Measurements from ENCODE around the gene CCL25. TPM values are rescaled to one million over a fixed set of nuclear protein-coding genes. Genes with fewer than 3 reads are reported as not detected.

CCL25 gene
- total and polyA plus RNA-seq, 9 of the 15 experiments (the other 6 are each of a cell fraction or from before 2014, with no cell fraction given), result 0.15 TPM; not detected in 8

DNA sequence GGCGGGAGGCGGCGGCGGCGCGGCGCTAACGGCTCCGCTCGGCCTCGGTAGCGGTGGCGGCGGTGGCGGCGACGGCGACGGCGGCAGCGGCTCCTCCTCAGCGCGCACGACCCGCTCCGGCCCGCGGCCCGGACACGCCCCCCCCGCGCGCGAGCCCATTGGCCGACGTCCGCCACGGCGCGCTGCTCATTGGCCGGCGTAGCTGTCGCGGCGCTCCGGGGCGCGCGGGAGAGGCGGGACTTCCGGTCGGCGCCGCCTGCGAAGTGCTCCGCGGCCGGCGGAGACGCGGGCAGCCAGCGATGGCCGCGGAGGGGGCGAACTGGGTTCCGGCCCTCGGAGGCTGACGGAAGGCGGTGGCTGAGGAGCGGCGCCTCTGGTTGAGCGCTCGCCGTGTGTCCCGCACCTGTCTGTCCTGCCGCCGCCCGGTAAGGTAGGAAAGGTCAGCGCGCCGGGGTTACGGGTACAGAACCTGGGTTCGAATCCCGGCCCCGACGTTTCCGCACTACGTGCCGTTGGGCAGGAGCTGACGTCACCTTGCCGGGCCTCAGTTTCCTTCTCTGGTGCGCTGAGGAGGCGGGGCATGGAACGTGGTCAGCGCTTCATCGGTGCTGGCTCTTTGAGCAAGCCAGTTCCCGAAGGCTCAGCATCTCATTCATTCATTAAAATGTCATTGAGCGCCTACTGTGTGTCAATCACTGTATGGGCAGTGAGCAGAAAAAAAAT, 46.9 kb upstream of the CCL25 start, which contains the start of gene ELAVL1 (continued):
- peak; percentile 11 for TF ChIP-seq PHF20 (IDR thresholded peaks at IDR 0.05; ENCODE audit: partially characterized antibody)
- peak; percentile 84 for TF ChIP-seq MTA3 (IDR thresholded peaks at IDR 0.05; ENCODE audit: borderline replicate concordance)
- TF ChIP-seq ZNF165 (CRISPR knock-in tag; IDR thresholded peaks at IDR 0.05; ENCODE audit: borderline replicate concordance), result no peak
- 0 out of 2 replicates have a peak, but pooled peaks have one; percentile 12 for TF ChIP-seq ETS1 (conservative IDR thresholded peaks at IDR 0.05; ENCODE audit: control insufficient read depth, low read depth, low read length)
- TF ChIP-seq RUNX1 (IDR thresholded peaks at IDR 0.05; ENCODE audit: low read depth), result no peak
- TF ChIP-seq, protein P1, sequence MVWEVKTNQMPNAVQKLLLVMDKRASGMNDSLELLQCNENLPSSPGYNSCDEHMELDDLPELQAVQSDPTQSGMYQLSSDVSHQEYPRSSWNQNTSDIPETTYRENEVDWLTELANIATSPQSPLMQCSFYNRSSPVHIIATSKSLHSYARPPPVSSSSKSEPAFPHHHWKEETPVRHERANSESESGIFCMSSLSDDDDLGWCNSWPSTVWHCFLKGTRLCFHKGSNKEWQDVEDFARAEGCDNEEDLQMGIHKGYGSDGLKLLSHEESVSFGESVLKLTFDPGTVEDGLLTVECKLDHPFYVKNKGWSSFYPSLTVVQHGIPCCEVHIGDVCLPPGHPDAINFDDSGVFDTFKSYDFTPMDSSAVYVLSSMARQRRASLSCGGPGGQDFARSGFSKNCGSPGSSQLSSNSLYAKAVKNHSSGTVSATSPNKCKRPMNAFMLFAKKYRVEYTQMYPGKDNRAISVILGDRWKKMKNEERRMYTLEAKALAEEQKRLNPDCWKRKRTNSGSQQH (CRISPR knock-in tag; IDR thresholded peaks at IDR 0.05), result peak; percentile 82; the same call in 1 of the 2 replicates
- no peak for TF ChIP-seq NCOA1 (IDR thresholded peaks at IDR 0.05; ENCODE audit: low read depth)
- no peak for TF ChIP-seq ELF2 (CRISPR knock-in tag; IDR thresholded peaks at IDR 0.05)
- peak; percentile 63 for TF ChIP-seq POLR2H (tag; IDR thresholded peaks at IDR 0.05; ENCODE audit: low read depth)
- TF ChIP-seq, protein P2, sequence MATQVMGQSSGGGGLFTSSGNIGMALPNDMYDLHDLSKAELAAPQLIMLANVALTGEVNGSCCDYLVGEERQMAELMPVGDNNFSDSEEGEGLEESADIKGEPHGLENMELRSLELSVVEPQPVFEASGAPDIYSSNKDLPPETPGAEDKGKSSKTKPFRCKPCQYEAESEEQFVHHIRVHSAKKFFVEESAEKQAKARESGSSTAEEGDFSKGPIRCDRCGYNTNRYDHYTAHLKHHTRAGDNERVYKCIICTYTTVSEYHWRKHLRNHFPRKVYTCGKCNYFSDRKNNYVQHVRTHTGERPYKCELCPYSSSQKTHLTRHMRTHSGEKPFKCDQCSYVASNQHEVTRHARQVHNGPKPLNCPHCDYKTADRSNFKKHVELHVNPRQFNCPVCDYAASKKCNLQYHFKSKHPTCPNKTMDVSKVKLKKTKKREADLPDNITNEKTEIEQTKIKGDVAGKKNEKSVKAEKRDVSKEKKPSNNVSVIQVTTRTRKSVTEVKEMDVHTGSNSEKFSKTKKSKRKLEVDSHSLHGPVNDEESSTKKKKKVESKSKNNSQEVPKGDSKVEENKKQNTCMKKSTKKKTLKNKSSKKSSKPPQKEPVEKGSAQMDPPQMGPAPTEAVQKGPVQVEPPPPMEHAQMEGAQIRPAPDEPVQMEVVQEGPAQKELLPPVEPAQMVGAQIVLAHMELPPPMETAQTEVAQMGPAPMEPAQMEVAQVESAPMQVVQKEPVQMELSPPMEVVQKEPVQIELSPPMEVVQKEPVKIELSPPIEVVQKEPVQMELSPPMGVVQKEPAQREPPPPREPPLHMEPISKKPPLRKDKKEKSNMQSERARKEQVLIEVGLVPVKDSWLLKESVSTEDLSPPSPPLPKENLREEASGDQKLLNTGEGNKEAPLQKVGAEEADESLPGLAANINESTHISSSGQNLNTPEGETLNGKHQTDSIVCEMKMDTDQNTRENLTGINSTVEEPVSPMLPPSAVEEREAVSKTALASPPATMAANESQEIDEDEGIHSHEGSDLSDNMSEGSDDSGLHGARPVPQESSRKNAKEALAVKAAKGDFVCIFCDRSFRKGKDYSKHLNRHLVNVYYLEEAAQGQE (IDR thresholded peaks at IDR 0.05; ENCODE audit: borderline replicate concordance), result no peak
- TF ChIP-seq, protein P2 (CRISPR knock-in tag; IDR thresholded peaks at IDR 0.05; ENCODE audit: low read depth), result peak; percentile 70; the same call in 1 of the 2 replicates
- TF ChIP-seq JUN (IDR thresholded peaks at IDR 0.05; ENCODE audit: borderline replicate concordance, low read depth, low read length), result no peak
- 0 out of 2 replicates have a peak, but pooled peaks have one; percentile 35 for TF ChIP-seq JUN (CRISPR knock-in tag; IDR thresholded peaks at IDR 0.05; ENCODE audit: borderline replicate concordance)
- TF ChIP-seq ZFX (CRISPR knock-in tag; IDR thresholded peaks at IDR 0.05), result peak; percentile 86
- TF ChIP-seq, protein P3, sequence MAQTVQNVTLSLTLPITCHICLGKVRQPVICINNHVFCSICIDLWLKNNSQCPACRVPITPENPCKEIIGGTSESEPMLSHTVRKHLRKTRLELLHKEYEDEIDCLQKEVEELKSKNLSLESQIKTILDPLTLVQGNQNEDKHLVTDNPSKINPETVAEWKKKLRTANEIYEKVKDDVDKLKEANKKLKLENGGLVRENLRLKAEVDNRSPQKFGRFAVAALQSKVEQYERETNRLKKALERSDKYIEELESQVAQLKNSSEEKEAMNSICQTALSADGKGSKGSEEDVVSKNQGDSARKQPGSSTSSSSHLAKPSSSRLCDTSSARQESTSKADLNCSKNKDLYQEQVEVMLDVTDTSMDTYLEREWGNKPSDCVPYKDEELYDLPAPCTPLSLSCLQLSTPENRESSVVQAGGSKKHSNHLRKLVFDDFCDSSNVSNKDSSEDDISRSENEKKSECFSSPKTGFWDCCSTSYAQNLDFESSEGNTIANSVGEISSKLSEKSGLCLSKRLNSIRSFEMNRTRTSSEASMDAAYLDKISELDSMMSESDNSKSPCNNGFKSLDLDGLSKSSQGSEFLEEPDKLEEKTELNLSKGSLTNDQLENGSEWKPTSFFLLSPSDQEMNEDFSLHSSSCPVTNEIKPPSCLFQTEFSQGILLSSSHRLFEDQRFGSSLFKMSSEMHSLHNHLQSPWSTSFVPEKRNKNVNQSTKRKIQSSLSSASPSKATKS (CRISPR knock-in tag; IDR thresholded peaks at IDR 0.05), result no peak
